ENCODE results near the gene TTC21A.

Gene TTC21A

DNA sequence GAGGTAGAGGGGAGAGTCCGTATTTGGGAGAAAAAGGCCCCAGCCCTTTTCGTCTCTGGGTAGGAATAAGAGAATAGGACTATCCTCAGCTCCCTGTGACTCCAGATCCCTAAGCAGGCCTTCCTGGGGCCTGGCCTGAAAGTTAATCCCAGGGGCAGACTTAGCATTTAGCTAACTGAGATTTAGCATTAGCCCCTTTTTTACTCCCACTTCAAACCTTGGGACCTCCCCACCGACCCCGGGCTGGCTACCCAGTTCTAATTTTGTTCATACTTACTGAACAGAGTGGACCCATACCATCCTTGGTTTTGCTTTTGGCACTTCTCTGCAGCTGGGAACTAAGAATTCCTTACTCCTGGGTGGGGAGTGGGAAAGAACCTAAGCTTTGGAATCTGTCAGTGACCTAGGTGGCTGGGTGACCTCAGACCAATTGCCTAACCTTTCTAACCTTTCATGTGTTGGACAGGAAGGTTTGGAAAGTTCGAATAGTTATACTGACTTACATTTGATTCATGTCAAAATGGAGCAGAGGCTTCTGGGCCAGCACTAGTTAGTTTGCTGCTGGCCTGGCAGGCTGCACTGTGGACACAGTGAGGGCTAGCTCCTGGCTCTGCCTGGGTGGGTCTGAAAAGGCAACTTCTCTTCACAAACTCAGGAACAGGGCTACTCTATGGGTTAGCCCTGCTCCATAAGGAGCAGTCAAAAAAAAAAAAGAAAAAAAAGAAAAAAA is 11.6 kb downstream of the TTC21A start:
- no peak for DNase-seq (ENCODE audit: low spot score)

DNA sequence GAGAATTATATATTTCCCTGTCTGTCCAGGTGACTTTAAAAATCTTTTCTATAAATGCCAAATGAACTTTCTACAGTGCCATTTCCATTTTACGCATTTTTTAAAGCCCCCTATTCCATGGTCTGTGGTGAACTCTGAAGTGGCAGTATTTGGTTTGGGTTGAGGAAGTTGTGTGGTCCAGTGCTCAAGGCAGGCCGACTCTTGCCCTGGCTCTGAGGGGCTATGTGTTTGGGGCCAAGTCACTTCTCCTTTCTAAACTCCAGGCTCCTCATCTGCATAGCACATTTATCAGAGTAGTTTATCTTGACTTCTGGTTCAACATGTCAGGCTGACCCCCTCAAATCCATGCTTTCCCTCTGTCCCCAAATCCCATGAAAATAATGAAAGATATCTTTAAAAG is 14.1 kb downstream of the TTC21A start:
- no peak for DNase-seq (ENCODE audit: low spot score)

DNA sequence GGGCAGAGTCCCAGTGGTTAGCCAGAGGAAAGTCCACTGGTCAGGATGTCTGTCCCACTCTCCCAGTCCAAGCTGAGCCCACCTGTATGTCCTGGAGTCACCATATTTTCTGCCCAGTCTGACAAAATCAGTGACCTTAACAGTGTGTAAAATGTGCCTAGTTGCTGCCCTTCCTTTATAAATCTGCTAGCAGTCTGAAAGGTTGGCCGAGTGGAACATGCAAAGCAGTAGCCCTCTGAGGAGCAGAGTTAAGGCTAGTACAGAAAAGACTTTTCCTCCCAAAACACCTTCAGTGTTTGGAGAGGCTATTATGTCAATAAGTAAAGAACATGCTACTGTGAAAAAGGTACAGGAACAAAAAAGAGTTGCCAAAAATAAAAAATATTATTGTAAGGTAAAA is 15.3 kb downstream of the TTC21A start:
- no peak for DNase-seq (ENCODE audit: low spot score)

DNA sequence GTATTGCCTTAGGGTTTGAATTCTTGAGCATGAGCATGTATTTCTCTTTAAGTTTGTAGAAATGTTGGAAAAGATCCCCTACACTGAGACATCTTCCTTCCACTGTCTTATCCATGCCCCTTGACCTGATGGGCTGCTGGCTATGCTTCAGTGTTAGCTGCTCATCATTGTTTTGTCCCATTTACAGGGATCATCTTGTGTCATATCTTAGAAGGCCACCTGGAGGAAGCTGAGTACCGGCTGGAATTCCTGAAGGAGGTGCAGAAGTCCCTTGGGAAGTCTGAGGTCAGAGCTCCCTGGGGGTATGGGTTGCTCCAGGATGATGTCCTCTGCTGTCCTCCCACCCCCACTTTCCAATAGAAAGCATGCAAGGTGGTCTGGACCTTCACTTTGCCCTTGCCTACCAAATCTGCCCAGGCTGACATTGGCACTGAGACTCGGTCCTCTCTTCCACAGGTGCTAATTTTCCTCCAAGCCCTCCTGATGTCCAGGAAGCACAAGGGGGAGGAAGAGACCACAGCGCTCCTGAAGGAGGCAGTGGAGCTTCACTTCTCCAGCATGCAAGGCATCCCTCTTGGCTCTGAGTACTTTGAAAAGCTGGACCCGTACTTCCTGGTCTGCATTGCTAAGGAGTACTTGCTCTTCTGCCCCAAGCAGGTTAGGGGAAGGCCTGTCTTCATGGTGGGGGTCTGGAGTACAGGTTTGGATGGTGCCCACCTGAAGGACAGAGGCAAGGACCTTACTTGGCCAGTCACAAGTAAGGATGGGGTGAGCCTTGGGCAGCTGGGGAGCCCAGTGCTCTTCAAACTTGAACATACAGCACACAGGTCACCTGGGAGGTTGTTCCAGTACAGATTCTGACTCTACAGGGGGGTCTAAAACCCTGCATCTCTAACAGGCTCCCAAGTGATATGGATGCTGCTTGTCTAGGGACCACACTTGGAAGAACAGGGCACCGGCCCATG is 17.7 kb downstream of the TTC21A start:
- no peak for DNase-seq (ENCODE audit: low spot score)

DNA sequence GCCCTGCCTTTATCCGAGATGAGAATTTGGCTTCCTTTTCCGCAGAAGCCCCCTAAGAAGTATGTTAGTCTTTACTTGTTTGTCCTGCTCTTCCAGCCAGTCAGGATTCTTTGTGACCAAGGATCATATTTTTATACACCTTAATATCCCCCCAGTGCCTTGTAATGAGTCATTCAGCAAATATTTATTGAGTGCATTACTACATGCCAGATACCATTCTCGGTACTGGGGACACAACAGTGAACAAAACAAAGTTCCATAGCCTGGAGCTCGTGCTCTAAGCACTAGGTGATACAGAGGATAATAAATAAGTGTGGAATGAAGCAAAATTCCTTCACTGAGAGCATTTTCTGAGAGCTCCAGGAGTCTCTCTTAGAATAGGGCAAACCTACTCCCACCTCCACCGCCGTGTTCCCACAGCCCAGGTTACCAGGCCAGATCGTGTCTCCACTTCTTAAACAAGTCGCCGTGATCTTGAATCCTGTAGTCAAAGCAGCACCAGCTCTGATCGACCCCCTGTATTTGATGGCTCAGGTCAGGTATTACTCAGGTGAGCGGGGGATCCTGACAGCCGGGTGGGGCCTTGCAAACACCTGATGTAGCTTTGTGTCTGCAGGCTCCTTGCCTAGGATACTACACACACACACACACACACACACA is 18.5 kb downstream of the TTC21A start:
- DNase-seq (ENCODE audit: low spot score), result no peak

DNA sequence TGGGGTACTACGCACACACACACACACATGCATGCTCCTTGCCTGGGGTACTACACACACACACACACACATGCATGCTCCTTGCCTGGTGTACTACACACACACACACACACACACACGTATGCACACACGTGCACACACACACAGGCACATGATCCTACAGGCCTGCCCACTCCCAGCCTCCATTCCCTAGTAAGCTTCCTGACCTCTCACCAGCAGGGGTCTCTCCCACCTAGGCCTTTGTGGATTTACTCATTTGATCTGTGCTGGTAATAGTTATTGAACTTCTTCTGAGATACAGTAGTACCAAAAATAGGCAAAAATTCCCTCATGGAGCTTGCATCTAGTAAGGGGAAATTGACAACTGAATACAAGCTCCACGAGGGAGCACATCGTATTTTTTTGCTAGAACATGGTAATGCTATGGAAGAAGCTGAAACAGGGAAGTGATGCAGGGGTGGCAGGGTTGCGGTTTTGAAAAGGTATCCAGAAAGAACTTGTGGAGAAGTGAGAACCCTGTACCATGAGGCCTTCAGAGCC is 19.1 kb downstream of the TTC21A start:
- DNase-seq (ENCODE audit: low spot score), result peak; percentile 59

DNA sequence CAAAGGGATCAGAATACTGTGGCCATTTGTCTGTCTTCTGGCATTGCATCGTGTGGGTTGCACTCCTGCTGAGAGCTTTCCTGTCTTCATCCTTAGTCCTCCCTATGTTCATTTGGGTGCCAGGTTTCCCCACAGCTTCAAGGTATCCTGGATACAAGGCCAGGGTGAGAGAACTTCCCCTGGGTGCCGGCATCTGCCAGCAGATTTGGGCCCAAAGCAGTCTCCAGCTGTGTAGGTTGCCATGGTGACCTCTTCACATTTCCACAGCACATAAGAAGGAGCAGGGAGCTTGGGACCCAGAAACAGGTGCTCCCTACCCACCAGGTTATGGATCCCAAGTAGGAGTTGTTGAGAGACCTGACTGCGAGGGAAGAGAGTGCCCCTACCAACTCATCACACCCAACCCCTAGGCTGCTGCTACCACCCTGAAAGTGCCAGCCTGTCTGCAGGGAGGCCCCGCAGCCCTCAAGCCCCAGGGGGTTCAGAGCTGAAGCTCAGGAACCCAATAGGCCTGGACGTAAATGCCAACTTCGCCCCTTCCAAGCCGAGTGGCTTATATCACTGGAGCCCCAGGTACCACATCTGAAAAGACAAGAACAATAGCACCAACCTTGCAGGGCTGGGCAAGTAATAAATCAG is 19.9 kb downstream of the TTC21A start:
- no peak for DNase-seq (ENCODE audit: low spot score)

DNA sequence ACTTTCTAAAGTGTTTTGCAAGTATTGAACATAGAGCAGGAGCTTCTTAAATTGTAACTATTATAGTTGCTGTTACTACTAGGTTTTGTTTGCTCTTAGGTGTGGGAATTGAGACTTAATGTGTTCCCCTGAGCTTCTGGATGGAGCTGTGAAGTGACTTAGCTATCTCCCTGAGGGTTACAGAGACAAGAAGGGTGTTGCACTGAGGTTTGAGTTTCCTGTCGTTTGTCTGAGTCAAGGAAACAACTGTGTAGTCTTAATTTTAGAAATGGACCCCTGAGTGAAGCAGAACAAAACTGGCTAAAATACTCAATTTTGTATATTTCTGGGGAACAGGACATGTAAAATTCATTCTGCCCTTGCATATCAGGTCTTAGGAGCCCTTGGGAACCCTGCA is 20.4 kb downstream of the TTC21A start:
- DNase-seq (ENCODE audit: low spot score), result no peak

DNA sequence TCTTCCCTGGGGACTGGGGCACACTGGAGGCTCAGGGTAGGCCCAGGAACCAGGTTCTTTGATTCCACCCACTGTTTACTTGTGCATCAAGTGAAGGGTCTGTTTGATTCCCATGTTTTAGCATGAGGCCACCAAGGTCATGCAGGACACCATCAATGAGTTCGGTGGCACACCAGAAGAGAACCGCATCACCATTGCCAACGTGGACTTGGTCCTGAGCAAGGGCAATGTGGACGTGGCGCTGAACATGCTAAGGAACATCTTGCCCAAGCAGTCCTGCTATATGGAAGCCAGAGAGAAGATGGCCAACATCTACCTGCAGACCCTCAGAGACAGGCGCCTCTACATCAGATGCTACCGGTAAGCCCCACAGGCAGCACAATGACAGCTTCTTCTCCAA is 21.5 kb downstream of the TTC21A start:
- DNase-seq (ENCODE audit: low spot score), result no peak

DNA sequence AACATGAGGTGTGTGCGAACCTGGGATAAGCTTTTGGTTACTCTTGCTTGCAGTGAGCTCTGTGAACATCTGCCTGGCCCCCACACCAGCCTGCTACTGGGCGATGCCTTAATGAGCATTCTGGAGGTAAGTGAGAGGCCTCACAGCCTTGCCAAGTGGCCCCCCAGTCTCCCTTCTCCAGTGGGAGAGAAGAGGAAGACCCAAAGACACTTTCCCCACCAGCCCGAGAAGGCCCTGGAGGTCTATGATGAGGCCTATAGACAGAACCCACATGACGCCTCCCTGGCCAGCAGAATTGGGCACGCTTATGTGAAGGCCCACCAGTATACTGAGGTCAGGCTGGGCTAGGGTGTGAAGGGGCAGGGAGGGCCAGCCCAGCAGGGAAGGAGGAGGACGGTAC is 22.5 kb downstream of the TTC21A start:
- DNase-seq (ENCODE audit: low spot score), result no peak

DNA sequence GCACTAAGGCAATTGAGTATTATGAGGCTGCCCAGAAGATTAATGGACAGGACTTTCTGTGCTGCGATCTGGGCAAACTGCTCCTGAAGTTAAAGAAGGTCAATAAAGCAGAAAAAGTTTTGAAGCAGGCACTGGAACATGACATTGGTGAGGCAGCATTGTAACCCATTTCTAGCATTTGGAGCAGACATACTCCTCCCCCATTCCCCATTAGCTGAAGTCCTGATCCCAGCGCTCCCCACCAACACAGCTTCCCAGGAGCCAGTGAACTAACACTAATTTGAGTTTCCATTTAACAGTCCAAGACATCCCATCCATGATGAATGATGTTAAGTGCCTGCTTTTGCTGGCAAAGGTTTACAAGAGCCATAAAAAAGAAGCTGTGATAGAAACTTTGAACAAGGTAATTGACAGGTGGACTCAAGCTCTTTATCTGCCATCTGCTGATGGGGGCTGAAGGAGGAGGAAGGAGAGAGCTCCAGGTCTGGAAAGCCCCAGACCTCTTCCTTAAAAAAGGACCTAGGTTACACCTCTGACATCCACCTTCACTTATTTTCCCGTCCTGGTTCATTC is 23.3 kb downstream of the TTC21A start:
- no peak for DNase-seq (ENCODE audit: low spot score)

DNA sequence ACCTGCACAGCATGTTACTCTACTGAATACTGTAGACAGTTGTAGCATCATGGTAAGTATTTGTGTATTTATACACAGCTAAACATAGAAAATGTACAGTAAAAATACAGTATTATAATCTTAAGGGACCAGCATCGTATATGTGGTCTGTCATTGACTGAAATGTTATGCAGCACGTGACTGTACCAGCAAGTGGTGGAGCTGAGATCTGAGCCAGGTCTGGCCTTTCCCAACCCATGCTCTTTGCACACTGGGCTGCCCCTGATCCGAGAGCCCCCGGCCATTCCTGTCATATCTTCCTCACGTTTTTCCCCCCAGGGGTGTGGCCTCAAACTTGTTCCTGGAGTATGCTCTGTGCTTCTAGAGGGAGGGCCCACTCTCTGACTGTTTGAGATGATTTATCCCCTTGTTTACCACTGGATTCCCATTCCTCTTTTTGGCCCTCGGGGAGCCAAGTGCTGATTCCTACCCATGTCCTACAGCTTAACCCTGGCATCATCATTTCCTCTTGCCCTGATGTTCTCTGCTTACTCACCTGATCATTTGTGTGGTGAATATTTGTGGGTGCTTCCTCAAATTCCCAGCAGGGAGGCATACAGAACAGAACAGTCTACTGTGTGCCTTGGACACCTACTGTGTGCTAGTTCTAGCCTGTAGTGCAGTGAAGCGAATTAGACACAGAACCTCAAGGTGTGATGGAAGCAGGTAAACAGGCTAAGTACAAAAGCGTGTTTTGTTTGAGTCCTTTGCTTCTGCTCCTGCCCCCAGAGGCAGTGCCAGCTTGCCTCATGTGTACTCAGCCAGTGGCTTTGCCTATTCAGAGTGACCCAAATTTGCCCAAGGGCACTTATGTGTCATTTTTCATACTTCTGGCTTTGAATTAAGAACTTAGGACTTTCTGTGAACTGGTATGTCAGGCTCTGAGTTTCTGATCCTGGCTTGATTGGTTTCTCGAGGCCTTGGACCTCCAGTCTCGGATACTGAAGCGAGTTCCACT is 24.9 kb downstream of the TTC21A start:
- DNase-seq (ENCODE audit: low spot score), result no peak

DNA sequence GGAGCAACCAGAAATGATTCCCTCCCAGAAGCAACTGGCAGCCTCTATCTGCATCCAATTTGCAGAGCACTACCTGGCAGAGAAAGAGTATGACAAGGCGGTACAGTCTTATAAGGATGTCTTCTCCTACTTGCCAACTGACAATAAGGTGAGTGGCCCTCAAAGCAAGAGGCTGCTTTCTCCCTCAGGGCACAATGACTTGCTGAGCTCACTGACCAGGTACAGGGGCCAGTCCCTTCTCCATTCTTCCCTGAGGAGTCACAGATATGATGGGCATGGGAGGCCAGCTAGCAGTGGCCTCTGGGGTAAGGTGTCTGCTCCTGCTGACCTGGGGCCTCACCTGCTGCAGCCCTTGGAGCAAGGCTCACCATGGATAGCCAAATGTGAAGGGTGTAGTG is 25.6 kb downstream of the TTC21A start:
- DNase-seq (ENCODE audit: low spot score), result no peak

DNA sequence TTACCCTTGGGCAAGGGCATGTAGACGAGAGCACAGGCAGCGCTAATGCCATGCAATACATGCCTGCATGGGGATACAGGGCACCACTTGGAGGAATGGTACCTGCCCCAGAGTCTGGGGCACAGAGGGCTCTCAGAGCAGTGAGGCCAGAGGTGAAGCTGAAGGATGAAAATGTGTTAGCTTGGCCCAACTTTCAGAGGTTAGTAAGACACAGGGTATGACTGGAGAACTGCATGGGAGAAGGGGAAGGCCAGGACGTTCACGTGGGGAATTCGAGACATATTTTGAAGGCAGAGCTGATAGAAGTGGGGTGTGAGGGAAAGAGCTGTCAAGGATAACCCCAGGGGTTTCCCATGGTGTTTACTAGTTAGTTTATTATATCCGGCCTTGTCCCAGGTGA is 26.3 kb downstream of the TTC21A start:
- DNase-seq (ENCODE audit: low spot score), result no peak

DNA sequence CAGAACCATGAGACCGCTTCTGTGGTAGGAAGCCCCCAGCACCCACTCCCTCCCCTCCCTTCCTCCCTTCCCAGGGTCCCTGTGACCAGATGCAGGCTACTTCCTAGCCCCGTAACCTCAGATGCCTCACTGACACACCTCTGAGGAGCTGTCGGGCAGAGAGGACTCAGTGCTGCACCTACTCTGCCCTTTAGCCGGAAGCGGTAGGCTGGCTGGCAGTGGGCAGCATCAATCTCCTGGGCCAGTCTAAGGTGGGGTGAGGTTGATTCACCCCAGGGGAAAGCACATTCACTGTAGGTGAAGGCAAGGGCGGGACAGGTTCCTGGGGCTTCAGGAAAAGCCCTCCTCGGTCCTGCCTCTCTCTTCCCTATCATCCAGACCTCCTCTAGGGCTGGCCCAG is 26.8 kb downstream of the TTC21A start:
- DNase-seq (ENCODE audit: low spot score), result no peak

DNA sequence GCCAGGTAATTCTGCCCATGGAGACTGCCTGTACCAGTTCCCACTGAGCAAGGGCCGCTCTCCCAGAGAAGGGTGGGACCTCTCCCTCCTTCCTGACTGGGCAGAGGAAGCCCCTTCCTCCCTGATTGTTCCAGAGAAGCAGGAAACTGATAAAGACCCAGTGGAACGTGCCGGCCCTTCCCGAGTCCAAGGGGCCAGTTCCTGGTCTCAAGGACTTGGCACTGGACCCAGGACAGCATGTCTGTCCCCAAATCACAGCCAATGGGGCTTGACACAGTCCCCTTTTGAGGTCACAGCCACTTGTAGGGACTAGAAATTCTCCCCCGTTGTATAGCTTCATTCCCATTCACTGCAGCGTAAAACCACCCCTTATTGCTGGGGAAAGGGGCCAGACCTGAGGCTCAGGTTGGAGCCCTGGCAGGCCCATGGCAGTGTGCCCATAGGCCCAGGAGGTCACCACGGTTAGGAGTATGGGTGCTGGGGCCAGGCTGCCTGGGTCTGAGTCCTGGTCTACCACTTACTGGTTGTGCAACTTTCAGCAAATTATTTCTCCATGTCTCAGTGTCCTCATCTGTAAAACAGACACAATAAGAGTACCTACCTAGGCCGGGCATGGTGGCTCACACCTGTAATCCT is 27.8 kb downstream of the TTC21A start:
- DNase-seq (ENCODE audit: low spot score), result no peak

DNA sequence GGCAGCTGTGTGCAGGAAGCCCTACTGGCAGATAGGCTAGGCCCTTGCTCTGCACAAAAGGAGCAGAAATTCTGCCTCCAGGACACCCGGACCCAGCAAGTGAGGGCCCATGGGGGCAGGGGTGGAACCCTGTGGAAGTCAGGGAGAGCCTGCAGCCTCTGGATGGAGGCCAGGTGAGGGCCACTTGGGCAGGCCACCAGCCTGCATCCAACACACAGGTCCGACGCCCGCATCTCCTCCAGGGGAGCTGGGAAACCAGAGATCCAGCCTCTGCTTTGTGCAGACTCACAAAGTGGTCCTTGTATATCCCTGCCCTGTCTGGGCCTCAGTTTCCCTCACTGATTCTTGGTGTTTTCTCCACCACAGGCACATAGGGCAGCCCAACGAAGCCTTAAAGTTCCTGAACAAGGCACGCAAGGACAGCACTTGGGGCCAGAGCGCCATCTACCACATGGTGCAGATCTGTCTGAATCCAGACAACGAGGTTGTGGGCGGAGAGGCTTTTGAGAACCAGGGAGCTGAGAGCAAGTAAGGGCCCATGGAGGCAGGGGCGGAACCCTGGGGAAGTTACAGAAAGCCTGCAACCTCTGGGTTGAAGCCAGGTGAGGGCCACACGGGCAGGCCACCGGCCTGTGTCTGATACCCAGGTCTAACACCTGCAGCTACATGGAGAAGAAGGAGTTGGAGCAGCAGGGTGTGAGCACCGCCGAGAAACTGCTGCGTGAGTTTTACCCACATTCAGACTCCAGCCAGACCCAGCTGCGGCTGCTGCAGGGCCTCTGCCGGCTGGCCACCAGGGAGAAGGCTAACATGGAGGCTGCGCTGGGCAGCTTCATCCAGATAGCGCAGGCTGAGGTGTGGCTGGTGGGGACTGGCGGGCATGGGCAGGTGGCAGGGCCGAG is 29.3 kb downstream of the TTC21A start:
- no peak for DNase-seq (ENCODE audit: low spot score)

DNA sequence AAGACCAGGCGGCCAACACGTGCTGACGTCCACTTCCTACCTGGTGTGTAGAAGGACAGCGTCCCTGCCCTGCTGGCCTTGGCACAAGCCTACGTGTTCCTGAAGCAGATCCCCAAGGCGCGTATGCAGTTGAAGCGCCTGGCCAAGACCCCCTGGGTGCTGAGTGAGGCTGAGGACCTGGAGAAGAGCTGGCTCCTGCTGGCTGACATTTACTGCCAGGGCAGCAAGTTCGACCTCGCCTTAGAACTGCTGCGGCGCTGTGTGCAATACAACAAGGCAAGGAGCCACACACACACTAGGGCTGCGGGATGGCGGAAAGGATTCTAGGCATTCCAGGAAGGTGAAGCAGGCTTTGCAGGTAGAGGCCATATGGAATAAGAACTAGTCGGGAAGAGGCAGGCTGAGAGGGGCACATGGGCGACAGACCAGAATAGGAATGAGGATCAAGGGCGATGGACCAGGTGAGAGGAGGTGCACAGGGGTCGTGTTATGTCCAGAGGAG is 30.0 kb downstream of the TTC21A start:
- no peak for DNase-seq (ENCODE audit: low spot score)

All from Ammon's horn (tissue), 1 donor.